ENCODE measurements around the gene ACSL6.

ACSL6 gene

DNA sequence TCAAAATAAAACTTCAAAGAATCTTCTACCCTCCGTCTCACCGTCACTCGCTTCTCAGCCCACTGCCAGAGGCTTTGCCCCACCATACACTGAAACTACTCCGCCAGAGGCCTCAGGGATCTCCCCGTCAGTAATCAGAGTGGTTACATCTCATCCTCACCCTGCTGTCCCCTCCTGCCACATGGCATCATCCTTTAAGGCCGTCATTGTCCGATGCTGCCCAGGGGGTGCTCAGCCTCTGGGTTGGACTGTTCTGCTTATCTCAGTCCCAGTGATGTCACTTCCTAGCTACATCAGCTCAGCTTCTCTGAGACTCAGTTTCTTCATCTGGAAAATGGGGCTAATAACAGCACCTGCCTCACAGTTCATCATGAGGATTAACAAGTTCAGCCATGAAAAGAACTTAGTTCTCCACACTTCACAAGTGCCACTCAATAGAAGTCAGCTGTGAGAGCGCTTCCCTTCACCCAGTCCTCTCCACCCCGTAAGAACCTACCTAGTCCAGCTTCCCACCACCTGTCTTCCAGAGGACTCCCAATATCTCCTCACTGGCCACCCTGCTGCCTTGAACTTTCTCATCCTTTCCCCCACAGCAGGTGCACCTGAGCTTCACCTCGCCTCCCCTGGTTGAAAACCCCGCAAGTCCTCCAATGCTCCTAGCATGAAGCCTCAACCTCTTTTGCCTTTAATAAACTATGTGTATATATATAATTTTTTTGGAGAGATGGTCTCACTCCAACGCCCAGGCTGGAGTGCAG is 46.2 kb upstream of the ACSL6 start:
- no peak for DNase-seq (ENCODE audit: low read depth)
- no peak overlapping the region for H3K4me3 ChIP-seq (ENCODE audit: control insufficient read depth, low read depth, low read length)

DNA sequence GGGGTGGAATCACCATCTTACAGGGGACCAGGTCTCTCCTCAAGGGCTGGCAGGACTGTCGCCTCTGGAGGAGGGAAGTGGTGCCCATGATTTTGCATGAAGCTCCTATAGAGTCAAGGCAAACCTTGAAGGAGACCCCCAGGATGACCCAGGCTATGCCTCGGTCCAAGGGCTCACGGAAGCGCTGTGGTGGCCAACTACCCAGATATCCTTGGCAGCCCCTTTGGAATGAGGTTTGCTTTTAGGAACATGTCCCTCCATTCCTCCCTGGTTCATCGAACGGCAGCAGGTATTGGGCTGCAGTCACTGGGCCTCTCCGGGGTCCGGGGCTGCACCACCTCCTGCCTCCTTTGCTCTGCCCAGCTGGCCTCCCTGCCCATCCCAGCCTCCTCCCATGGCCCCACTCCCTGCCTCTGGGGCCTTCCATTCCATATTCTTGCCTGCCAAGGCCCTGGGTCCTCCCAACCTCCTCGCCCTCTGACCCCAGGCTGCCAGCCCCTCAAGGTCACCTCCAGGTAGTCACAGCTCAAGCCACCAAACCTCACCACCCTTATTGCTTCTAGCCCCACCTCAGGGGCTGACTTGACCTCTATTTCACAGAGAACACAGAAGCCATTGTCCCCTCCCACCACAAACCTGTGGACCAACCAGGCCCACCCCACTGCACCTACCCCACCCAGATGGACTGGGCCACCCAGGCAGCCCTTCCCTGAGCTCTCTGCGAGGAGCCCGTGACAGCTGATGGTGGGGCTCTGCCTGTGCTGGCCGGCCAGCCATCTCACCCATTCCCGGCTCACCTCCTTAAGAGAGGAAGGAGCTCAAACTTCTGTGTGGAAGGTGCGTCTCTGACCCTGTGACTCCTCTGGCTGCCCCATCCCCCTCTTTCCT is 45.4 kb upstream of the ACSL6 start:
- H3K4me3 ChIP-seq (ENCODE audit: control insufficient read depth, low read depth, low read length) = no peak overlapping the region
- TF ChIP-seq, protein P1, sequence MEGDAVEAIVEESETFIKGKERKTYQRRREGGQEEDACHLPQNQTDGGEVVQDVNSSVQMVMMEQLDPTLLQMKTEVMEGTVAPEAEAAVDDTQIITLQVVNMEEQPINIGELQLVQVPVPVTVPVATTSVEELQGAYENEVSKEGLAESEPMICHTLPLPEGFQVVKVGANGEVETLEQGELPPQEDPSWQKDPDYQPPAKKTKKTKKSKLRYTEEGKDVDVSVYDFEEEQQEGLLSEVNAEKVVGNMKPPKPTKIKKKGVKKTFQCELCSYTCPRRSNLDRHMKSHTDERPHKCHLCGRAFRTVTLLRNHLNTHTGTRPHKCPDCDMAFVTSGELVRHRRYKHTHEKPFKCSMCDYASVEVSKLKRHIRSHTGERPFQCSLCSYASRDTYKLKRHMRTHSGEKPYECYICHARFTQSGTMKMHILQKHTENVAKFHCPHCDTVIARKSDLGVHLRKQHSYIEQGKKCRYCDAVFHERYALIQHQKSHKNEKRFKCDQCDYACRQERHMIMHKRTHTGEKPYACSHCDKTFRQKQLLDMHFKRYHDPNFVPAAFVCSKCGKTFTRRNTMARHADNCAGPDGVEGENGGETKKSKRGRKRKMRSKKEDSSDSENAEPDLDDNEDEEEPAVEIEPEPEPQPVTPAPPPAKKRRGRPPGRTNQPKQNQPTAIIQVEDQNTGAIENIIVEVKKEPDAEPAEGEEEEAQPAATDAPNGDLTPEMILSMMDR (IDR thresholded peaks at IDR 0.05; ENCODE audit: control insufficient read depth, insufficient read depth, low read depth, low read length, missing control alignments) = no peak
- DNase-seq (ENCODE audit: low read depth) = no peak

More for the DNA sequence above, 46.2 kb upstream of the ACSL6 start:
- TF ChIP-seq, protein P1 (IDR thresholded peaks at IDR 0.05; ENCODE audit: control insufficient read depth, insufficient read depth, low read depth, low read length, missing control alignments) = no peak

GRCh38 chr5:132055808-132056609 is 44.6 kb upstream of the ACSL6 start:
- no peak for DNase-seq (ENCODE audit: low read depth)
- H3K4me3 ChIP-seq (ENCODE audit: control insufficient read depth, low read depth, low read length) = no peak overlapping the region
- TF ChIP-seq, protein P1 (IDR thresholded peaks at IDR 0.05; ENCODE audit: control insufficient read depth, insufficient read depth, low read depth, low read length, missing control alignments) = no peak

DNA sequence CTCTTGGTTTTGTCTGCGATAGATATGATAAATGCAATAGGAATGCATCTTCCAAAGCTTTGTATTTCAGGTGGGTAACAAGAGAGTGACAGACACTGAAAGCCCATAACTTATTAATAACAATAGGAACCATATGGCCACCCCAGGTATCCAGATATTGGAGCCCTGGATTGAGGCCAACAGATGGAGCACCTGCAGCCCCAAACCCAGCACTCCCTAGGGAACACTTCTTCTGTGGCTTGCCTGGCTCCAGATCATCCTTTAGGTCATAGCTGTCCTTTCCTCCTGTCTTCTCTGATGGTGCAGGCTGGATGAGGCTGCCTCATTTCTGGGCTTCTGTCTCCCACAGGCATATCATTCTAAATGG is 44.0 kb upstream of the ACSL6 start:
- no peak overlapping the region for H3K4me3 ChIP-seq (ENCODE audit: control insufficient read depth, low read depth, low read length)
- TF ChIP-seq, protein P1 (IDR thresholded peaks at IDR 0.05; ENCODE audit: control insufficient read depth, insufficient read depth, low read depth, low read length, missing control alignments) = no peak
- DNase-seq (ENCODE audit: low read depth) = no peak

DNA sequence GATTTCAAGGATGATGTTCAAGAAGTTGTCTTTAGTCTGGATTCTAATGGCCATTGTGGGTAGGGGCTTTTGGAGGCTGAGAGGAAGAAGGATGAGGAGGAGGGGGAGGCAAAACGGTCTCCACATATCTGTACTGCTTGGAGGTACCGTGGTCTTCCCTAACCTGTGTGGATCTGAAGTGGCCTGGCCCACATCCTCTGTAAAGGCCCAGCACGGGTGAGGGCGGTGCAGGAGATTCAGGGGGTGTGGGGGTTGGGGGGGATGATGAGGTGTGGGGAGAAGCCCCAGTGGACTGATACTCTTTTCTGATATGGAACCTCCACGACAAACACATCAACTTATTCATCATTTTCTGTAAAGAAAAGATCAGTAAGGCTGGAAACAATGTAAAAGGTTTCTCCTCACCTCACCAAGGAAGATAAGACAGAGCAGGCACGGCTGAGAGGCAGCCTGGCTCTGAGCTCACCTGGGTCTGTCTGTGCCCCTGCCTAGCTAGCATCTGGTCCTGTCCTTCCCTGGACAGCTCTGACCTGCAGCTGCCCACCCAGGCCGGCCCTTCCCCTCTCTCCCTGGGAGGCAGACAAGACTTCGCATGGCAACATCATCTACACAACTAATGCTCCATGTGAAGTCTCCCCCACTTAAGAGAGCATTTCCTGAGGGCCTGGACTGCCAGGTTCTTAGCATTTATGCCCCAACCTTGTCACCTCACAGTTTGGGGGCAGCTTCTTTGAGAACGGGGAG is 43.4 kb upstream of the ACSL6 start:
- TF ChIP-seq, protein P1 (IDR thresholded peaks at IDR 0.05; ENCODE audit: control insufficient read depth, insufficient read depth, low read depth, low read length, missing control alignments) = no peak
- no peak overlapping the region for H3K4me3 ChIP-seq (ENCODE audit: control insufficient read depth, low read depth, low read length)
- no peak for DNase-seq (ENCODE audit: low read depth)
